ENCODE results near the gene GALNT6.
"Not testable (repeated sequence)": the region's sequence is repeated elsewhere in the genome, so short reads cannot be mapped to it uniquely, and the experiment has no call there.

The GALNT6 gene

DNA sequence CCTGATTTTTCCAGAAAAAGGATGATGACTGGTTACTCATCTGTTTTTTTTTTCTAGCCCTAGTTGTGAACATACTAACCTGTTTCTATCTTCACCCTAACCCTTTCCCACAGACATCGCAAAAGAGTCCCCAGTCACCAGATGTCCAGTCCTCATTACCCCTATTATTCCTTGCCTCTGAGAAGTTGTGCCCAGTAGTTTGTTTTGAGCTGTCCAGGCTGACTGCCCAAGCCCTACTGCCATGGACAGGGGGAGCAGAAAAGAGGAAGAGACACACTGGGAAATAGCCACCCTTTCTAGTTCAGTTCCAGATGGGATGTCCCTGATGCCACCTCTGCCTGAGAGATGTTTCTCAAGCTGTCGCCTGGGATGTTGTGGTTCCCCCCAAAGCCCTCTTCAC lies 30.9 kb downstream of the GALNT6 start:
- DNase-seq = no peak
- no peaks in the 10 kb centered on the region for H3K27me3 Mint-ChIP-seq
- no peak overlapping the region for H3K4me3 Mint-ChIP-seq
- H3K27ac Mint-ChIP-seq = no peak overlapping the region
- peaks cover 27% of the 10 kb centered on the region for H3K4me1 Mint-ChIP-seq
- no peaks in the 10 kb centered on the region for H3K9me3 Mint-ChIP-seq
- ATAC-seq = no peak

DNA sequence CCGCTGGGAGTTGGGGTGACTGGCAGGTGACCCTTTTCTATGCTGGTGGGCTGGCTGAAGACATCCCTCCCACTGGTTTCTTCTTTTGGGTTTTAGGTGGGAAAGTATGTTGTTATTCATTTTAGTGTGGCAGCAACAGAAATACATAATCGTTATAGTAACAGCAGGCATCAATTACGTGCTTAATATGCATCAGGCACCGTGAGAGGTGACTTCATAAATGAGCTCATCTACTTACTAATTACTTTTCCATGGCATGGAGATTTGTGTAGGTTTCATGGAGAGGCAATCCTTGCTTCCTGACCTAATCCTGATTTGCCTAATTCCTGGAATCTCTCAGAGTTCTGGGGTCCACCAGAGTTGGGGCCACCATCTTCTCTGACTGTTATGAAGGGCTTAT lies 31.4 kb downstream of the GALNT6 start:
- H3K4me1 Mint-ChIP-seq = peaks cover 23% of the 10 kb centered on the region
- ATAC-seq = no peak
- no peaks in the 10 kb centered on the region for H3K27me3 Mint-ChIP-seq
- no peak overlapping the region for H3K4me3 Mint-ChIP-seq
- no peak for DNase-seq
- H3K9me3 Mint-ChIP-seq = no peaks in the 10 kb centered on the region
- H3K27ac Mint-ChIP-seq = no peak overlapping the region

DNA sequence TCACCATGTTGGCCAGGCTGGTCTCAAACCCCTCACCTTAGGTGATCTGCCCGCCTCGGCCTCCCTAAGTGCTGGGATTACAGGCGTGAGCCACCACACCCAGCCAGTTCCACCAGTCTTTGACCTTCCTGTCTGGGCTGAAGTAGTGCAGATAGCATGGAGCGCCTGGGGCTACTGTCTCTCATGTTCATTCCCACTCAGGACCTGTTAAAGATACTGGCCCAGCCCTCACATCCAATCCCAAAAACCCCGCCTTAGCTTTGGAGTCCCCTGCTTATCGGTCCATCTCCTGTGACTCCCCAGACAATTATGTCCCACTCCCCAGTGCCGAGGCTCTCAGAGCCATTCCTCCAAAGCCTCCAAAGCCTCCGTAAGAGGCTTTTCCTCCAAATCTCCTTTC lies 32.7 kb downstream of the GALNT6 start:
- no peaks in the 10 kb centered on the region for H3K9me3 Mint-ChIP-seq
- no peak for ATAC-seq
- no peaks in the 10 kb centered on the region for H3K27me3 Mint-ChIP-seq
- no peak overlapping the region for H3K4me3 Mint-ChIP-seq
- H3K4me1 Mint-ChIP-seq = peaks cover 21% of the 10 kb centered on the region
- no peak for DNase-seq
- H3K27ac Mint-ChIP-seq = no peak overlapping the region

DNA sequence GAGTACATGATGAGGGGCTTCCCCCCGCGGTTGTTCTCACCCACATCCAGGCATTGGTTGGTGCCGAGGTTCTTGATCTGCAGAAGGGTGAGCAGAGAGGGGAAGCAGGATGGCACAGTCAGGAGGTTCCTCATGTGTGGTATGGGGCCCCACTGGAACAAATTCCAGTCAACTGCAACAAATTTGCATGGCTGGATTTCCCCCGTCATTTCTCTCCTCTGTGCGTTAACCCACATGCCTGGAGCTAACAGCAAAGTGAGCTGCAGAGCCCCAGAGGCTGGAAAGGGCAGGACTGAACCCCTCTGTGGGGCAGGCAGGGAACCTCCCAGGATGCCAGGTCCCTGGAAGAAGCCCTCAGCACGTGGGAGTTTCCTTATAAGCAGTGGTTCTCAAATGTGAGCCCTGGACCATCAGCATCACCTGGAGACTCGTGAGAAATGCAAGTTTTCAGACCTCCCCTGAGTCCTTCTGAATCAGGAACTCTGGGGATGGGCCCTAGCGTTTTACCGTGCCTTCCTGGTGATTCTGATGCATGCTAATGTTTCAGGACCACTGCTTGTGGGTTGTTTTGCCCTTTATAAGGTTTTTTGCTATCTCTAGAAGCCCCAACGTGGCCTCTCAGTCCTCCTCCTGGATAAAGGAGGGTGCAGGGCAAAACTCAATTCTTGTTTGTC lies 33.7 kb downstream of the GALNT6 start:
- H3K27ac Mint-ChIP-seq = no peak overlapping the region
- H3K4me1 Mint-ChIP-seq = peaks cover 21% of the 10 kb centered on the region
- H3K4me3 Mint-ChIP-seq = no peak overlapping the region
- H3K9me3 Mint-ChIP-seq = no peaks in the 10 kb centered on the region
- no peaks in the 10 kb centered on the region for H3K27me3 Mint-ChIP-seq
- ATAC-seq = peak; percentile 79
- peak in 1 of 2 donors; percentile 36 for DNase-seq

DNA sequence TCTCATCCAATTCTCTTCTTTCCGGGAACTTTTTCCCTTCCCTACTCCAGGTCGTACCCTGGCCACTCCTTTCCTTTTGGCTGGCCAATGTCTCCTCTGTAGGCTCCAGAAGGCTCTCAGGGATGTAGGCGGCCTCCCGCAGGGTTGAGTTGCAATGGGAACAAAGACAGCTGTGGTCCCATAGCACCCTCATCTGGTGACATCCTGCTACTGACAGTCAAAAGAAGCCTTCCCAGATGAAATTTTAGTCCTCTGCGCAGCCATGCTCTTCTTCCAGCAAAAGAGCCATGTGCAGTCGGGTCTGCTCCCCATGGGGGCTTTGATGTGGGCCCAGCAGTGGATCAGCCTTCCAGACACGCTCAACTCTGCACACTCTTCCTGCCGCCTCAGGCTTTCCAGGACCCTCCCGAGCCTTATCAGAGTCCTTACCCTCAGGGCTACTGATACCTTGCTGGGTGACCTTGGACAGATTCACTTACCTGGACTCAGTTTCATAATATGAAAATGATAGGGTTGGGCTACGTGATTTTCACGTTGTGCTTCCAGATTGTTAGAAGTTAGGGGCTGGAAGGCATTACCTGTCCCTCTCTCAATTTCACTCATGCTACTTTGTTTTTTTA lies 39.2 kb downstream of the GALNT6 start:
- ATAC-seq = no peak
- peak; percentile 26 to 30 for DNase-seq
- H3K27me3 Mint-ChIP-seq = no peaks in the 10 kb centered on the region
- H3K4me3 Mint-ChIP-seq = no peak overlapping the region
- H3K27ac Mint-ChIP-seq = peak overlapping the region in 1 of 2 donors; percentile 55
- H3K4me1 Mint-ChIP-seq = peaks cover 2% of the 10 kb centered on the region
- no peaks in the 10 kb centered on the region for H3K9me3 Mint-ChIP-seq

DNA sequence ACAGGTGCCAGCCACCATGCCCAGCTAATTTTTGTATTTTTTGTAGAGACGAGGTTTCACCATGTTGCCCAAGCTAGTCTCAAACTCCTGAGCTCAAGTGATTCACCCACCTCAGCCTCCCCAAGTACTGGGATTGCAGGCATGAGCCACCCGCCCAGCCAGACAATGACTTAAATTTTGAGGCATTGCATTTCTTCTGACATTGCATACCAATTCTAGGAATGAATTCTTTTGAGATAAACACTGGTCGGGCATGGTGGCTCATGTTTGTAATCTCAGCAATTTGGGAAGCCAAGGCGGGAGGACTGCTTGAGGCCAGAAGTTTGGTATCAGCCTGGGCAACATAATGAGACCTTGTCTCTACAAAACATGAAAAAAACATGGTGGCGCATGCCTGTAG lies 42.2 kb downstream of the GALNT6 start:
- H3K4me3 Mint-ChIP-seq = no peak overlapping the region
- DNase-seq (no peak), ATAC-seq (no peak)
- H3K27ac Mint-ChIP-seq = no peak overlapping the region
- H3K27me3 Mint-ChIP-seq = no peaks in the 10 kb centered on the region
- no peaks in the 10 kb centered on the region for H3K9me3 Mint-ChIP-seq
- no peaks in the 10 kb centered on the region for H3K4me1 Mint-ChIP-seq

DNA sequence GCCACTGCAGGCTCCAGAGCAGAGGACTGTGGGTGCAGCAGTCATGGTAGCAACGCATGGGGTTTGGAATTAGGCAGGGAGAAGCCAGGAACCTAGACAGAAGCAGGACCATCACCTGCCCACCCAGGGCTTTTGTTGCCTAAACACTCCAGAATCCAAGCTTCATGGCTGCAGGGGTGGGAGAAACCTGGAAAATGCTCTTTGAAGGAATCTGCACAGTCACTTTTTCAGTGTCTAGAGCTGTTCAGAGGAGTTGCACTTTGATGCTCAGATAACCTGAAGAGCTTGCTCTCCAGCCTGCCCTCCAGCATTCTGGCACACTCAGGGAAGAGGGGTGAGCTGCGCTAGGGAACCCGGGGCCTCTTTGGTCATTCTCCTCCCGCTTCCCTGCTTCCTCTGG lies 43.1 kb downstream of the GALNT6 start:
- DNase-seq (no peak), ATAC-seq (no peak)
- H3K4me3 Mint-ChIP-seq = no peak overlapping the region
- no peaks in the 10 kb centered on the region for H3K4me1 Mint-ChIP-seq
- no peaks in the 10 kb centered on the region for H3K9me3 Mint-ChIP-seq
- peak overlapping the region in 1 of 2 donors; percentile 74 for H3K27ac Mint-ChIP-seq
- H3K27me3 Mint-ChIP-seq = no peaks in the 10 kb centered on the region

DNA sequence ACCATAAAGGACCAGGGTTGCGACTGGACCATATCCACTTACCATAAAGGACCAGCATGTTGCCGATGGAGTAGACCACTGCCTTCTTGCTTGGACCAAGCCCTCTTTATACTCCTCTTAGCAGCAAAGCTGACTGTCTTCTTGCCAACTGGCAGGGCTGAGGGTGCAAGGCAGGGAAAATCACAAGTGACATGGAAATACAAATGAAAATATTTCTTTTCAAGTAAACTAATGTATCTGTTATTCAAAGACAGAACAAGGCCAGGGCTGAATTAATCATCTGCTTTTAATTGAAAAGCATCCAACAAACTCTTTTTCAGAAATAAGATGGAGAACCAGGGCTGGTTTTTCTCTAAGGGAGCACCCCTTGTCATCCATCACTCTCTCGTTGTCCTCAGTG lies 44.6 kb downstream of the GALNT6 start, which contains the start of gene CELA1:
CELA1 (minus strand) TSS at position 99 of the 400 bp plus-strand sequence; CDS start at position 58, 41 bp downstream.
- no peak for ATAC-seq
- H3K9me3 Mint-ChIP-seq = no peaks in the 10 kb centered on the region
- DNase-seq = no peak
- peak within 1 kb of the TSS in 1 of 2 donors; percentile 15 for H3K27ac Mint-ChIP-seq
- H3K4me1 Mint-ChIP-seq = peaks cover 12% of the 10 kb centered on the region
- H3K4me3 Mint-ChIP-seq = no peak within 1 kb of the TSS
- no peaks in the 10 kb centered on the region for H3K27me3 Mint-ChIP-seq

DNA sequence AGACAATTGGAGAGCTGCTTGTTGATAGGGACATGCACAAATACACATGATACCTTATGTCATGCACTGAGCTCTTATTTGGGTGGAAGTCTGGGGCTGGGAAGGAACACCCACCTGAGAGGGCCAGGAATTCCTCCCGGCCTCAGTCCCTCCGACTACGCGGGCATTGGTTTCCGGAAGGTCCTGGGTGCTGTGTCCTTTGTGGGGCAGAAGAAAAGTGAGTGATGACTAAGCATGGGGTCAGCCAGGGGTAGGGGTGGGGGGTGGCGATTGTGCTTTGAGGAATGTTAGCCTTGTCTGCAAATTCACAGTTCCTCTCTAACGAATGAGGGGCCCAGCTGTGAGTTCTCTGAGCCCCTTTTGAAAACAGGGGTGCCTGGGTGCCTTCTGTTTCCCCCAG lies 45.5 kb downstream of the GALNT6 start:
- H3K9me3 Mint-ChIP-seq = no peaks in the 10 kb centered on the region
- ATAC-seq (no peak), DNase-seq (no peak)
- no peak overlapping the region for H3K27ac Mint-ChIP-seq
- H3K4me1 Mint-ChIP-seq = peaks cover 20% of the 10 kb centered on the region
- no peaks in the 10 kb centered on the region for H3K27me3 Mint-ChIP-seq
- no peak overlapping the region for H3K4me3 Mint-ChIP-seq

DNA sequence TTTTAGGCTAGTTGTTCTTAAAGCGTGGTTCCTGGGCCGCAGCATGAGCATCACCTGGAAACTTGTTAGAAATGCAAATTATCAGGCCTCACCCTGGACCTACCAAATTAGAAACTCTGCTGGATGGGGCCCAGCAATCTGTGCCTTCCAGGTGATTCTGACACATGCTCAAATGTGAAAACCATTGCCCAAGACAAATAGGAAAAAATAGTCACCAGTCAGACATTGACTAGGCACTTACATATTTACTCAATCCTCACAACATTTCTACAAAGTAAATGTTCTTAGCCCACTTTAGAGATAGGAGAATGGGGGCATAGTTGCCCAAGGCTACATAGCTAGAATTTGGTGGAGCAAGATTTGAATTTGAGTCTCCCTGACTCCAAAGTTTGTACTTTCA lies 48.0 kb downstream of the GALNT6 start:
- ATAC-seq (no peak), DNase-seq (no peak)
- peaks cover 20% of the 10 kb centered on the region for H3K4me1 Mint-ChIP-seq
- no peak overlapping the region for H3K27ac Mint-ChIP-seq
- no peak overlapping the region for H3K4me3 Mint-ChIP-seq
- H3K9me3 Mint-ChIP-seq = no peaks in the 10 kb centered on the region
- no peaks in the 10 kb centered on the region for H3K27me3 Mint-ChIP-seq

DNA sequence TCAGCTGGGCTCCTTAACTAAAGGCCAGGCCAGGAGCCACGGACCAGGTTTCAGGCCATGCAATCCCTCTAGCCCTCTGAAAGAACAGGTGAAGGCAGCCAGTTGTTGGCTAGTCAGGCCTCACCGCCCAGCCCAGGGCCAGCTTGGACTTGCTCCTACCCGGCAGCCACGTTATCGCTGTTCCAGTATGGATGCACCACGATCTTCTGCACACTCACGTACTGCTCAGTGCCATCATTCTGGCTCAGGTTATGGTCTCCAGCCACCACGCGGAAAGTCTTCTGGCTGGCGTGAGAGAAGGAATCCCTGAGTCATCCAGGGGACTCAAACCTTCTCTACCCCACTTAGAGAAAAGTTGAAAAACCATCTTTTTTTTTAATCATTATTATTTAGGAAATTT lies 48.8 kb downstream of the GALNT6 start:
- DNase-seq = no peak
- Mint-ChIP-seq H3K27ac (no peak overlapping the region), H3K4me3 (no peak overlapping the region), H3K4me1 (peaks cover 20% of the 10 kb centered on the region), H3K27me3 (no peaks in the 10 kb centered on the region), H3K9me3 (no peaks in the 10 kb centered on the region)
- ATAC-seq = no peak

DNA sequence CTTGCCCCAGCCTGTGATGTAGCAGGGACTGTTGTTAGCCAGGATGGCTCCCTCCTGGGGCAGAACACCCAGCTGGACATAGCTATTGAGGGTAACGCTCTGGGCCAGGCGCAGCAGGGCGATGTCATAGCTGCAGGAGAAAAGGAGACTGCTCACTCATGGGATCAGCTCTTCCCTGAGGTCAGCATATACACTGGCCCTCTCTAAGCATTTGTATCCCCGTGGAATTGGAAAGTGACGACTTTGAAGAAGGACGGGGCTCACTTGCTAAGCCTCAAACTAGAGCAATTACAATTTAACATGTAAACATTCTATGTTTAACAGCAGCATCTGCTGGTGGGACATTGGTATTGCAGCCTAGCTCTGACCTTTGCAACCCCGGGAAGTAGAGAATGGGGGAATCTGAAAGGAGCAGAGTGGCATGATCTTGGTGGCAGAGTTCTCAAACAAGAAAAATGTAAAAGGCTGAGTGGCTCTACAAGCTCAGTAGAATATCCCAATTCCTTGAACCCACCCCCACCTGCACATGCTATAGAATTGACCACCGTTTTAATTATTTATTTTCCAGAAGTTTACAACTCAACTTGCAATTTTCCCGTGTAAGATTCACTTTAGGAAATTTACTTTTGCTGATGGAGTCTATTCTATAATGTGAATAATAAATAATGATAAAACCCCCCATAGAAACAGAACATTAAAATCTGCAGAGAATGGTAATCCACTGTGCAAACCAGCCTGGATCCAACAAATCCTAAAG lies 49.8 kb downstream of the GALNT6 start:
- no peaks in the 10 kb centered on the region for H3K27me3 Mint-ChIP-seq
- peak; percentile 64 to 68 for DNase-seq
- H3K4me3 Mint-ChIP-seq = peak overlapping the region; percentile 54 to 62
- ATAC-seq = peak; percentile 84
- H3K9me3 Mint-ChIP-seq = no peaks in the 10 kb centered on the region
- H3K27ac Mint-ChIP-seq = peak overlapping the region; percentile 42 to 70
- peaks cover 26% of the 10 kb centered on the region for H3K4me1 Mint-ChIP-seq

DNA sequence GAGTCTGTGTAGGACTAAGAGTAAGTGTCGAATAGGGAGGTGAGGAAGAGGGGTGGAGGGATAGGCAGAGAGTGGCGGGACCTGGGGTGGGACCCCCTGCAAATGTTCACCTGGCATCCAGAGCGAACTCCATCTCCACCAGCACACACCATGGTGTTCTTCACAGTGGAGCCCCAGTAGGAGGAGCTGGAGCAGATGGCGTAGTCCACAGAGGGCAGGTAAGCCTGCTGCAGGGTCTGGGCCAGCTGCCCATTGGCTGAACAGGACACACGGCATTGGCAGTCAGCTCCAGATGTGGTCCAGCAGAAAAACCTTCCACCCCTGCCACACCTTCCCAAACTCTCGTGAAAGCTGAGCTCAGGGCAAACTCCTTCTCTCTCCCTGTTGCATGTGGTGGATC lies 51.5 kb downstream of the GALNT6 start:
- DNase-seq = no peak
- no peak for ATAC-seq
- Mint-ChIP-seq H3K27ac (no peak overlapping the region), H3K9me3 (no peaks in the 10 kb centered on the region), H3K27me3 (no peaks in the 10 kb centered on the region), H3K4me1 (peaks cover 26% of the 10 kb centered on the region), H3K4me3 (no peak overlapping the region)

DNA sequence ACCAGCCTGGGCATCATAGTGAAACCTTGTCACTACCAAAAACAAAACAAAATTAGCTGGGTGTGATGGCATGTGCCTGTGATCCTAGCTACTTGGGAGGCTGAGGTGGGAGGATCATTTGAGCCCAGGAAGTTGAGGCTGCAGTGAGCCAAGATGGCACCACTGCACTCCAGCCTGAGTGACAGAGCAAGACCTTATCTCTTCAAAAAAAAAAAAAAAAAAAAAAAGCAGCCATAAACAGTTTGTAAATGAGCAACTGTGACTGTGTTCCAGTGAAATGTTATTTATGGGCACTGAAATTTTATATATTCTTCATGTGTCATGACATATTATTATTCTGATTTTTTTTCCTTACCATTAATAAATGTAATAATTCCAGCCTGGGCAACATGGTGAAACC lies 53.9 kb downstream of the GALNT6 start:
- H3K27me3 Mint-ChIP-seq, DNase-seq, H3K9me3 Mint-ChIP-seq, H3K4me3 Mint-ChIP-seq, H3K27ac Mint-ChIP-seq, ATAC-seq: not testable (repeated sequence)
- H3K4me1 Mint-ChIP-seq = peaks cover 21% of the 10 kb centered on the region

DNA sequence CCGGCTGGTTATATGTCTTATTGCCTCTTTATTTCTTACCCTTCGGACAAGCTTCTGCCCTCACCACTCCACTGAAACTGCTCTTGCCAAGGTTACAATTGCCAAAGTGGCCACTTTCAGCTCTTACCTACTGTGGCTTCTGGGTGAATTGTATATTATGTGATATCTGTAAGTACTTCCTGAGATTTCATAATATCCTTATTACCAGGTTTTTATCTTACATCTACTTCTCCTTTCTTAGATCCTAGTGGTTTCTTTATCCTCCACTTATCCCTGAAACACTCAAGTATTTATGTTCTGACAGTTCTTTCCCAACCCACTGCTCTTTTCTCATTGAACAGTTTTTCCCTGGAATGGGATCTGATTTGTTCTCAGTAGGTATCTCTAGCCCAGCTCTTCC lies 55.3 kb downstream of the GALNT6 start:
- no peak for DNase-seq
- H3K27me3 Mint-ChIP-seq = no peaks in the 10 kb centered on the region
- no peak for ATAC-seq
- no peak overlapping the region for H3K4me3 Mint-ChIP-seq
- no peaks in the 10 kb centered on the region for H3K9me3 Mint-ChIP-seq
- peaks cover 7% of the 10 kb centered on the region for H3K4me1 Mint-ChIP-seq
- H3K27ac Mint-ChIP-seq = no peak overlapping the region

DNA sequence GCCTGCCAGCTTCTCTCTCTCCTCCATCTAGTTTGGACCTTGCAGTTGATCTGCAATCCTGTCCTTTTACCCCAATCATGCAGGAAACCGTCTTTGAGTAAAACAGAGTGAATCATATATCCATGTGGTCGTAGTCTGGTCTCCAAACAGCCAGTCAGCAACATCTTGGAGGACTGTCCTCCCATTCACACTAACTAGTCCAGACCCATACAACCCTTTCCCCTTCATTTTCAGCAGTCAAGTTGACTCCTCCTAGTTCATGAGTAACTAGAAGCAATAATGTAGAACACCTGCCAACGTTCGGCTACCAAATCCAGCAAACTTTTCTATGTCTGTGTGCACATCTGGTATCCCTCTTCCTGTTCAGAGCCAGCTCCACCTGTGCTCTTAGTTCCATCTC lies 56.4 kb downstream of the GALNT6 start:
- no peak for ATAC-seq
- DNase-seq = no peak
- Mint-ChIP-seq H3K27me3 (no peaks in the 10 kb centered on the region), H3K4me1 (peaks cover 11% of the 10 kb centered on the region), H3K4me3 (no peak overlapping the region), H3K27ac (no peak overlapping the region), H3K9me3 (no peaks in the 10 kb centered on the region)
